ENCODE measurements around the gene POLR3K. TPM values are rescaled to one million over a fixed set of nuclear protein-coding genes. Genes with fewer than 3 reads are reported as not detected.
"Not testable (repeated sequence)": the region's sequence is repeated elsewhere in the genome, so short reads cannot be mapped to it uniquely, and the experiment has no call there.

Gene POLR3K
- total RNA-seq, 1 donor = 5.6 TPM

- no peak for DNase-seq (ENCODE audit: low read depth)
- no peak for TF ChIP-seq CTCF (IDR thresholded peaks at IDR 0.05; ENCODE audit: insufficient read depth, low read depth, low read length)
- no peak overlapping the region for H3K4me3 ChIP-seq (ENCODE audit: low read depth, low read length)
Observed at GRCh38 chr16:35678-36305, 17.6 kb downstream of the POLR3K start.

DNA sequence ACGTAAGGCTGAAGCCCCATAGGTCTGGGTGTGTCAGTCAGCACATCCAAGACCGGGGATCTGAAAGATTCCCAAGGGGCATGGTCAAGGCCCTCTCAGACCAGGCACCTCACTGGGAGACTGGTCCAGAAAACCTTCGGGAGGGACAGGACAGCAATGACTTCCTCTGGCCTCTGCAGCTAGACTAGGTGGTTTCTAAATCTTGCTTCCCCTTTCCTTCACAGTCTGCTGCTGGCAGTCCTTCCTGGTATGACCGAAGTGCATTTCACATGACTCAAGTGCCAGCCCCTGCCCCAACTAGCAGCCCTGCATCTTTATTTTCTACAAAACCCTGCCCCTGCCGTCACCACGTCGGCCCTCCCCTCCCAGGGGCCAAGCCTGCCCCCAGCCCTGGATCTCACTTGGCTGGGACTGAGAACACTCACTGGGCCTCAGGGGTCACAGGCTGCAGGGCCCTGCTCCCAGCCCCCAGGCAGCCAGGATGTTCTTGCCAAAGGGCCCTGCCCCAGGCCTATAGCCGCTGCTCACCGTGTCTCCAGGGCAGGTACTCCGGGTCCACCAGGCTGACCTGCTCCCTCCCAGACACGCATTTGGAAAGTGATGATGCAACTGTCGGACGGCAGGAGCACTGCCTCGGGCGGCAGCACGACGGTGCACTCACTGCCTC, 18.3 kb downstream of the POLR3K start:
- no peak for DNase-seq (ENCODE audit: low read depth)
- H3K4me3 ChIP-seq (ENCODE audit: low read depth, low read length) = no peak overlapping the region
- TF ChIP-seq CTCF (IDR thresholded peaks at IDR 0.05; ENCODE audit: insufficient read depth, low read depth, low read length) = no peak

DNA sequence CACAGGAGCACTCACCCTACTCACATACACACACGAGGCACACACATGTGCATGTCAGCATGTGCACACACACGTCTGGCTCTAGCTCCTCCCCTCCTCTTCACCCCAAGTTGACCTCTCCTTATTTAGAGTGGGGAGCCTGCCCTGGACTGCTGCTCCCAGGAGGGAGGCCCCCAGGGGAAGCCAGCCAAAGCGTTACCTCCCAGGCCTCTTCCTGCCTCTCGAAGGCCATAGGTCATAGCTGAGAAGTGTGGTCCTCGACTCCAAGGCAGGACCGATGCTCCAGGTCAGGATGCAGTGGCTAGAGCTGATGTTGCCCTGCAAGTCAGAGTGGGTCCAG, 18.8 kb downstream of the POLR3K start:
- TF ChIP-seq CTCF (IDR thresholded peaks at IDR 0.05; ENCODE audit: insufficient read depth, low read depth, low read length) = no peak
- DNase-seq (ENCODE audit: low read depth) = no peak
- H3K4me3 ChIP-seq (ENCODE audit: low read depth, low read length) = no peak overlapping the region

DNA sequence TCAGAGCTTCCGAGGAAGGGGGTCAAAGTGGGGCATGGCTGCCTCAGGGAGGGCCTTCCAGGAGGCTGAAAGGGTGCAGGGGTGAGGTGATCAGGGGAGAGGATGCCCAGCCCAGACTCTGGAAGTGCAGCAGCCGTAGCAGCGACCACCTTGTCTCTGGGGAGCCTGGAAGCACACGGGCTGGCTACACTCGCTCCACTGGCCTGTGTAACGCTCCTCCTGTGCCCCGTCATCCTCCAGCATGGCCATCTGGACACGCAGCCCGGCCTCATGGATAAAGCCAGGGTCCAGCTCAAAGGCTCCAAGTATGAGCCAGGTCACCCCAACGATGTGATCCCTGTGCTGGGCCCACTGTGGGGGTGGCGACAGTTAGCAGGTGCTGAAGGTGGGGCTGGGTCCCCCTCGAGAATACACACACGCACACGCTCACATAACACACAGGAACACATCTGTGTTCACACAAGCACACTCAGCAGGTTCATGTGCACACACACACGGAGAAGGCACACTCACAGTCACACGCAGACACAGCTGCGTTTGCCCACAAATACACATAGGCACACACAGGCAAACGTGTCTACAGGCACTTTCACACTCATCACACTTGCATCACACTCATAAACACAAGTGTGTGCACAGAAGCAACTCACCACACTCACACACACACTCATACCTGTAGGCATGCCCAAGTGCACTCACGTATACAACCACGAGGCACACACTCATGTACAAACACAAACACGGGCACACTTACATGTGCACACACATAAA, 19.3 kb downstream of the POLR3K start:
- no peak for DNase-seq (ENCODE audit: low read depth)
- no peak for TF ChIP-seq CTCF (IDR thresholded peaks at IDR 0.05; ENCODE audit: insufficient read depth, low read depth, low read length)
- H3K4me3 ChIP-seq (ENCODE audit: low read depth, low read length) = no peak overlapping the region

- not testable (repeated sequence) for H3K4me3 ChIP-seq (ENCODE audit: low read depth, low read length); DNase-seq (ENCODE audit: low read depth)
Observed at GRCh38 chr16:33154-33876, 20.1 kb downstream of the POLR3K start.

- not testable (repeated sequence) for DNase-seq (ENCODE audit: low read depth)
Observed at GRCh38 chr16:30627-31026, 22.8 kb downstream of the POLR3K start.

GRCh38 chr16:25926-26348, 27.5 kb downstream of the POLR3K start:
- not testable (repeated sequence) for DNase-seq (ENCODE audit: low read depth)

More at GRCh38 chr16:30627-31026, 22.8 kb downstream of the POLR3K start:
- not testable (repeated sequence) for H3K4me3 ChIP-seq (ENCODE audit: low read depth, low read length)

DNA sequence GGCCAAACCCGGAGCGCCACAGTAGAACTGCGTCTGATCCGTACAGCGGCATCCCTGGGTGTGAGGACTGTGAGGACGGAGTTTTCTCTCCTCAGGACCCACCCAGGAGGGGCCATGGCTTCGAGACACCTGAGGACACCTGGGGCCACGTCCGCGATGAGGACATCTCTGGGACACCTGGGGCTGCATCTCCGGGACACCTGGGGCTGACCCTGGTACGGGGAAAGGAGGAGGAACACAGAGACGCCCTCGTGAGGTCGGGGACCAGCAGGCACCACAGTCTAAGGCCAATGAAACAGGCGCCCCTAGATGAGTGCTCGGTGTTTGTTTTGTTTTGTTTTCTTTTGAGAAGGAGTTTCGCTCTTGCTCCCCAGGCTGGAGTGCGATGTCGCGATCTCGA, 29.3 kb downstream of the POLR3K start:
- not testable (repeated sequence) for H3K4me3 ChIP-seq (ENCODE audit: low read depth, low read length); DNase-seq (ENCODE audit: low read depth)

More at GRCh38 chr16:25926-26348, 27.5 kb downstream of the POLR3K start:
- not testable (repeated sequence) for H3K4me3 ChIP-seq (ENCODE audit: low read depth, low read length)

GRCh38 chr16:20886-21285, 32.5 kb downstream of the POLR3K start:
- H3K4me3 ChIP-seq (ENCODE audit: low read depth, low read length); DNase-seq (ENCODE audit: low read depth): not testable (repeated sequence)

DNA sequence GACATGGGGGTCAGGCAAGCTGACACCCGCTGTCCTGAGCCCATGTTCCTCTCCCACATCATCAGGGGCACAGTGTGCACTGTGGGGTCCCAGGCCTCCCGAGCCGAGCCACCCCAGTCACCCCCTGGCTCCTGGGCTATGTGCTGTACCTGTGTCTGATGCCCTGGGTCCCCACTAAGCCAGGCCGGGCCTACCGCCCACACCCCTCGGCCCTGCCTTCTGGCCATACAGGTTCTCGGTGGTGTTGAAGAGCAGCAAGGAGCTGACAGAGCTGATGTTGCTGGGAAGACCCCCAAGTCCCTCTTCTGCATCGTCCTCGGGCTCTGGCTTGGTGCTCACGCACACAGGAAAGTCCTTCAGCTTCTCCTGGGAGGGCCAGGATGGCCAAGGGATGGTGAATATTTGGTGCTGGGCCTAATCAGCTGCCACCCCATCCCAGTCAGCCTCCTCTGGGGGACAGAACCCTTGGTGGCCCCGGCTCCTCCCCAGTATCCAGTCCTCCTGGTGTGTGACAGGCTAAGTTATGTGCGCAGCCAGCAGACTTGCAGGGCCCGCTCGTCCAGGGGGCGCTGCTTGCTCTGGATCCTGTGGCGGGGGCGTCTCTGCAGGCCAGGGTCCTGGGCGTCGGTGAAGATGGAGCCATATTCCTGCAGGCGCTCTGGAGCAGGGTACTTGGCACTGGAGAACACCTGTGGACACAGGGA, 36.2 kb downstream of the POLR3K start:
- not testable (repeated sequence) for H3K4me3 ChIP-seq (ENCODE audit: low read depth, low read length); DNase-seq (ENCODE audit: low read depth)

All from fibroblast of villous mesenchyme (primary cell).